HTR-8/SVneo (cell line): ENCODE results near the gene IWS1.
"Not testable (repeated sequence)": the region's sequence is repeated elsewhere in the genome, so short reads cannot be mapped to it uniquely, and the experiment has no call there.

ENCODE experiments used
- DNase-seq: peaks from one replicate; pipeline ENCODE4 v3.0.0; 2011; ENCODE audit warnings: low spot score, mixed read lengths; ENCODE audit not compliant: insufficient read length
- FAIRE-seq: peaks from 2 replicates; lab custom pipeline; 2011; peaks lifted over from hg19 to GRCh38; lab: Jason Lieb, UNC

The IWS1 gene

GRCh38 chr2:127562936-127563335, 36.6 kb upstream of the IWS1 start:
- FAIRE-seq, result no peak

DNA sequence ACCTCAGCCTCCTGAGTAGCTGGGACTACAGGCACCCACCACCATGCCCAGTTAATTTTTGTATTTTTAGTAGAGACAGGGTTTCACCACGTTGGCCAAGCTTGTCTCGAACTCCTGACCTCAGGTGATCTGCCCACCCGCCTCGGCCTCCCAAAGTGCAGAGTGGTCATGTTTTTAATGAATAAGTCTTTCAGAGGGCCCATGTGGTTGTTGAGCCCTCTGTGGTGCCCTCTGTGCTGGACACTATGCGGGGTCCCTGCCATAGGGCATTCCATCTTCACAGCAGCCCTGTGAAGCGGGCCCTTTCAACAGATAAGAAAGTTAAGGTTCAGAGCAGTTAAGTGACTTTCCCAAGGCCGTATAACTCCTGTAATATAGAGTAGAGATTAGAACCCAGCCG, 35.1 kb upstream of the IWS1 start:
- DNase-seq (no peak), FAIRE-seq (no peak)

More at GRCh38 chr2:127562936-127563335, 36.6 kb upstream of the IWS1 start:
- no peak for DNase-seq

DNA sequence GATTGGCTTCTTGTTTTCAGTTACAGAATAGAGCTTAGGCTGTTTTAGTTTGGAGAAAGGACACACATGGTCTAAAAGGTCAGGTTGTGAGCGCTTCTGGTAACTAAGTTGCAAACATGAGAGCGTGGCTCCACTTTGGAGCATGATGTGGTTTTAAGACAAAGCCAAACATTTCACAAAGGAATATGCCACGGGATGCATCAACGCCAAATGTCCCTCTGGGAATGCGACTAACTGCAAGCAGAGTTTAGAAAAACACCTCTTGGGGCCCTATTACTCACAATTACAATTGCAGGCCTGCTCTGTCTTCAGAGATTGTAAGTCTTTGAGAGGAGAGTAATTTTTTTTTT, 34.6 kb upstream of the IWS1 start:
- DNase-seq (no peak), FAIRE-seq (no peak)

DNA sequence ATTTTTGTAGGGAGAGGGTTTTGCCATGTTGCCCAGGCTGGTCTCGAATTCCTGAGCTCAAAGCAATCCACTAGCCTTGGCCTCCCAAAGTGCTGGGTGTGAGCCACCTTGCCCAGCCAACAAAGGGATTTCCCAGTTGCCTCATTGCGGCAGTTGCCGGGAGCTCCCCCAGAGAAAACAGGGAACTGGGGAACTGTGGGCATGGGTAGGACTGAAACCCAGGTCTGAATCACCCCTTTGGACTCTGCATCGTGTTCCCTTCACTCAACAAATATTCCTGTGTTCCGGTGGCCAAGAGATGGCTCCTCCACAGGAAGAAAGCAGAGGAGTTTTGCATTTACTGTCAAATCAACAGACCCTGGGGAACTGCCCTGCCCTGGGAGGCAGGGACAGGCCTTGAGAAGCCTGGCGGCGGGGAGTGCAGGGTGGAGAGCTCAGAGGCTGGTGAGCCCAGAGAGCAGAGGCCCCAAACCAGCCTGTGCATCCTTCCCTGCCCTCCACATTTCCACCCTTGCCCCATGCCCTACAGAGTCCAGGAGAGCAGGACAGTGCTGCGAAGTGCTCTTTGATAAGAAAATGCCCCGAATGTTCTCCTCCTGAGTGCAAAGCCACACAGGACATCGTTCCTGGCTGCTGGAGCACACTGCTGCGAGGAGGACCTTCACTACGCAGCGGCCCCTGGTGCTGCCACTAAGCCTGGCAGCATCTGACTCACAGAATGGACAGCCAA, 34.1 kb upstream of the IWS1 start:
- DNase-seq (no peak), FAIRE-seq (no peak)

DNA sequence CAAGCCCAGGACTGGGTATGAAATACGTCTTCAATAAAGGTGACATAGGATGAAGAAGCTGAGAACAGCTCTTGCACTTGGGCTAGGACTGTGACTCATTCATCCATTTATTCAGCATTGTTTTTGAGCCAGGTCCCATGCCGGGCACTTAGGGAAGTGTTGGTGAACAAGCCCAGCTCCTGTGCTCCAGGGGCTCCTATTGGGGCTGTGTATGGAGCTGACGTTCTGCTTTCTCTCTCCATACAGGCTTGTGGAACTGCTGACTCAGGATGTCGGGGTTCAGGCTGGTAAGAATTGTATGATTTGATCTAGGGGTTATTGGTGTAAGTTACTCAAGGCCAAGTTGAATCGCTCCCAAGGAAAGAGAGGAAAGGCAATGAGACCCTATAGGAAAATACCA, 33.2 kb upstream of the IWS1 start:
- FAIRE-seq (no peak), DNase-seq (no peak)

DNA sequence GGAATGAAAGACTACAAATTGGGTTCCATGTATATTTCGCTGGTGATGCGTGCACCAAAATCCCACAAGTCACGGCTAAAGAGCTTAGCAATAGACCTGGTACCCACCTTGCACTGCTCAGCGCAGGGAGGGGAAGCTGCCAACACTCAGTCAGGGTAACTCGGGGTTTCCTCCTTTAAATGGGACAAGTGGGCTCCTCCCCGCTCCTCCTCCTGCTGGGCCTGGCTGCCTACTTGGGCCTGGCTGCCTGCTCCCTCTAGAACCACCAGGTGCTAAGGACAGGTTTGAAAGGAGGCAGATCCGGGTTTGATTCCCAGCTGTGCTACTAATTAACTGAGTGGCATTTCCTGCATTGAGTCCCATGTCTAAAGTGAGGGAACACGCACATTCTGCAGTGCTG, 32.6 kb upstream of the IWS1 start:
- FAIRE-seq (no peak), DNase-seq (no peak)

DNA sequence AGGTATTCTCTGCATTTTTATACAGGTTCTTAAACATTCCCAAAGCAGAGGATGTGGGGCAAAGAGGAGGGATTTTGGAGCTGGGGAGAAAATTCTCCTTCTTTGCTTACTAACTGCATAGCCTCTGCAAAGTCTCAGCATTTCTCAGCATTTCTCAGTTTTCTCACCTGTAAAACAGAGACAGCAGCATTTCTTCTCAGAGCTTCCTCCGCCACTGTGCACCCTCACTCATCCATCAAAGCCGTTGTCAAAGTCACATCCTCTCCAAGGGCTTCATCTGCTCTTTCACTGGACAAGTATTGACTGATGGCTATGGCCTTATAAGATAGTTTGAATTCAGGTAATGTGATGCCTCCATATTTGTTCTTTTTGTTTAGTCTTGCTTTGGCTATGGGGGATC, 26.6 kb upstream of the IWS1 start:
- DNase-seq, result no peak
- FAIRE-seq, result no peak

DNA sequence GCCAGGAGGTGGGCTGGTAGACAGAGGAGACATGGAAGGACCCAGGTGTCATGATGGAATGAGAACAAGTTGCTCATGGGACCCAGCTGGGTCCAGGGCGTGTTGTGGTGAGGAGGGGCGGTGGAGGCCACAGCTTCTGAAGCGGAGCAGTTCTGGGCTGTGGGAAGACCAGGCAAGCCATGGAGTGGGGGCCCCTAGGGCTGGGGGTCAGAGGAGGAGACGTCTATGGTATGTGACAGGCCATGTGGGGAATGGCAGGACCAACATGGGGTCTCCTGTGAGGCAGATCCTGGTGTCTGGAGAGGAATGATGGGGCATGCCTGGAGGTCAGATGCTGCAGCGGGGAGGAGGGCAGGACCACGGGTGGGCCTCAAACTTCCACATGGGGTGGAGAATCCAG, 26.0 kb upstream of the IWS1 start:
- DNase-seq (no peak), FAIRE-seq (no peak)

- no peak for DNase-seq
- no peak for FAIRE-seq
These were observed 25.1 kb upstream of the IWS1 start for GRCh38 chr2:127551221-127551930.

GRCh38 chr2:127546797-127547196, 20.5 kb upstream of the IWS1 start:
- DNase-seq (no peak), FAIRE-seq (no peak)

DNA sequence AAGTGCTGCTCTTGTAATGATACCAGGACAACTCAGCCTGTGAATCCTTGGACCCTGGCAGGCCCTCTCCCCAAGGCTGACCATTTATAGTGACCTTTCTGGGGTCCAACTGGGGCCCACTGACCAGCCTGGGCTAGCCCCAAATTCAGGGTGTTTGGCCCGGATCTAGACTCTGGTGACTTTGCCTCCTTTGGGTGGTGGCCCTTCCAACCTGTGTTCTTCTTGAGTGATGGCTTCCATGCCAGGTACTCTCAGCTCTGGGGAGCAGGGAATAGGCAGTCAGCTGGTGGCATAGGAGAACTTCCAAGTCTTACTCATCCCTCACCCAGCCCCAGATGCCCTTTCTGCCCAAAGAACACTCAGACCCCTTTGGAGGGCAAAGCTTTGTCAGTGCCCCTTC, 19.5 kb upstream of the IWS1 start:
- FAIRE-seq (no peak), DNase-seq (no peak)

- no peak for FAIRE-seq
These were observed 18.9 kb upstream of the IWS1 start for GRCh38 chr2:127545189-127545588.

DNA sequence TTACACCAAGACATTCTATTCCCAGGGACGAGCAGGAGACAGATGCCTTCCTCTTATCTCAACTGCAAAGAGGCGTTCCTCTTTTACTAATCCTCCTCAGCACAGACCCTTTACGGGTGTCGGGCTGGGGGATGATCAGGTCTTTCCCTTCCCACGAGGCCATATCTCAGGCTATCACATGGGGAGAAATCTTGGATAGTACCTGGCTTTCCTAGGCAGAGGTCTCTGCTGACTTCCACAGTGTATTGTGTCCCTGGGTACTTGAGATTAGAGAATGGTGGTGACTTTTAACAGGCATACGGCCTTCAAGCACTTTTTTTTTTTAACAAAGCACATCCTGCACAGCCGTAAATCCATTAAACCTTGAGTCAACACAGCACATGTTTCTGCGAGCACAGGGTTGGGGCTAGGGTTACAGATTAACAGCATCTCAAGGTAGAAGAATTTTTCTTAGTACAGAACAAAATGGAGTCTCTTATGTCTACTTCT, 16.8 kb upstream of the IWS1 start:
- not testable (repeated sequence) for FAIRE-seq, DNase-seq

More at GRCh38 chr2:127545189-127545588, 18.9 kb upstream of the IWS1 start:
- DNase-seq, result no peak

DNA sequence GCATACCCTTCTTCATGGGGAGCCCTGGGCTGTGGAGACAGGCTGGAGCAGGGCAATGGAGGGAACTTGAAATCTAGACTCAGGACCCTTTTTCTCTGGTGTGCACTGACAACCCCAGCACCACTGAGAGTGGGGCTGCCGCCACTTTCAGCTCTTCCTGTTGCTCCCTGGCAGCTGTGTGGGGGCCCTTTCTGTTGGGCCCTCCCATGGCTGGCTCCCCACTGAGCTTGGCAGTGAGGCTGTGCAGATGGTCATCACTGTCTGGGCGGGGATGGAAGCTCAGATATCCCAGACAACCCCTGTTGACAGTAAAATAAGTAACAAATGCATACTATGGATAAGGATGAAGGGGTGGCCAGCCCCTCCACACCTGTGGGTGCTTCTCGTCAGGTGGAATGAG, 15.9 kb upstream of the IWS1 start:
- FAIRE-seq (no peak), DNase-seq (no peak)

- no peak for FAIRE-seq
These were observed 15.5 kb upstream of the IWS1 start for GRCh38 chr2:127541809-127542208.

GRCh38 chr2:127537644-127538043, 11.4 kb upstream of the IWS1 start:
- DNase-seq (no peak), FAIRE-seq (no peak)

More at GRCh38 chr2:127541809-127542208, 15.5 kb upstream of the IWS1 start:
- DNase-seq, result no peak

DNA sequence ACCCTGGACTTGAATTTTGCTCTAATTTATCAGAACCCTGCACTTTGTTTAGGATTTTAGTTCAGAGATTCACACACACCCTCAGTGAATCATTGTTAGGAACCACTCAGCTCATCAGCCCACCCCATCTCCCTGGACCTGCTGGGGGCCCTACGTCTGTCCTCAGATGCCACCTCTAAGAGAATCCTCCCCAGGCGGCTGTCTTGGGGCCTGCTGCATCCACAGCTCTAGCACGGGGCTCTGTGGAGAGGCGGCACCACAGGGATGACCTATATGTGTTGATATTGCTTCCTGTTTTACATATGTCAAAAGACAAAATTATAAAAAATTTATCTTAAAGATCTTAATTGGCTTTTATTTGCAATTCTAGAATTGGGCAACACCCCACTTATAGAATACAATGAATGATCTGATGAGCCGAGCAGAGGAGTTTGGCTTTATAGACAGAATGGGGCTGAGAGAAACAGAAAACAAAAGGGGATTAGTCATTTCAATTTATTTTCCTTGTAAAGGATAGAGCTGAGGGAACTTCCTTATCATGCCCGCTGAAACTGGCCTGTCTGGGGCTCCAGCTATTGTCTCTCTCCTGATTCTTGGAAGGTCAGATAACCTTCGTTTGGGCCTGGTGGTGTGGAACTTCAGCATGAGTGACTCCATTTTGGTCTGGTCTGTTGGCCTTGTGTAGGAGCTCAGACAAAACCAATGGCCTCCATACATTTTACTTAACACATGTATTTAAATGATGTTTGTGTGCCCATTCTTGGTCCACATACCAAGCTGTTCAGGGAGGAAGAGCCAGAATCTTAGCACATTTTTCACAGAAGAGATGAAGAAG, 10.6 kb upstream of the IWS1 start:
- FAIRE-seq, result no peak

DNA sequence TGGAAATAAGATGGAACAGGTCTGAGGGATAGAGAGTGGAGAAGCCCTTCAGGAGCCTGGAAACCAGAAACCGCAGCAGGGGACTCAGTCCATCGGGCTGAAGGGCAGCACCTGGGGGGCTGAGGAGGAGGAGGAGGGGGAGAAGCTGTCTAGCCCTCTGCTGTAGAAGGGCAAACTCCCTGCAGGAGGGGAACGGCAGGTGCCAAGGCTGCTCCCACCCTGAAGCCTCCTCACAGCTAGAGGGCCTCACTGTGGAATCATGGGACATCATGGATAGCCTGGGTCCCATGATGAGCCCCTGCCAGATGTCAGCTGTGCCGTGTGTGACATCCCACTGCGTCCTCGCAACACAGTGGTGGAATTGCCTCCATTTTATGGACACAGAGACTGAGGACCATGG, 9.6 kb upstream of the IWS1 start:
- FAIRE-seq (no peak), DNase-seq (no peak)

More for the DNA sequence above, 10.6 kb upstream of the IWS1 start:
- DNase-seq, result no peak

DNA sequence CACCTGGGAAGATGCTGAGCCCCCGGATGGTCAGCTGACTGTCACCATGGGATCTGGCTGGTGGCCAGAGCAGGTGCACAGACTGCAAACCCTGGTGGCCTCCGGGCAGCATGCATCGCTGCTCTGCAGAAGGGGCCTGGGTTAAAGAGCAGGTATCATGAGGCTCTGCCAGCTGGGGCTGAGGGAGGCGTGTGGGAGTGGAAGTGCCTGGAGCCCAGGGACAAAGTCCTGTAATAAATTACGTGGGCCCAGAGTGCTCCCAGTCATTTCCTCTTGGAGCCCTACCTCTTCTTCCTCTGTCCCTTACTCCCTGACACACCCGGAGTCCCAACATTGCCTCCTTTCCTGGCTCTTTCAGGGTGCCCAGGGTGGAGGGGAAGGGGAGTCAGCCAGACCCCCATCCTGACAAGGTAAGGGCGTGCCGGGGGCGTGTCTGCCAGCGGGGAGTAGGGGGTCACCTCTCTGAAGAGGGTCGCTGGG, 9.2 kb upstream of the IWS1 start, which contains the start of gene MYO7B:
Gene MYO7B (plus strand): TSS at position 262 of the 480 bp plus-strand sequence. CDS start 24,040 bp downstream, outside the sequence.
- FAIRE-seq (no peak), DNase-seq (no peak)

GRCh38 chr2:127532296-127532695, 6.0 kb upstream of the IWS1 start:
- FAIRE-seq, result no peak

More at GRCh38 chr2:127532296-127532695, 6.0 kb upstream of the IWS1 start:
- DNase-seq, result no peak
